Stomach (tissue), 9 donors: Measurements from ENCODE around the gene IBTK. TPM values are rescaled to one million over a fixed set of nuclear protein-coding genes. Genes with fewer than 3 reads are reported as not detected.
A peak's percentile ranks its signal among the peaks of the same experiment; 100 is the strongest.
"Not testable (repeated sequence)": the region's sequence is repeated elsewhere in the genome, so short reads cannot be mapped to it uniquely, and the experiment has no call there.

ENCODE experiments used
- DNase-seq, 2 donors: peaks; one replicate each; pipeline versions ENCODE4 v3.0.0 to v3.0.0-alpha.2; 2013 to 2019
- H3K27ac ChIP-seq, 5 donors: fragments of 200-600 bp in 4 of 5; sonication (generic) in 4 of 5; one replicate each; pipeline ENCODE4 v1.5.1; 2013 to 2019; ENCODE audit warnings: mild to moderate bottlenecking in 1 of 5, moderate library complexity in 1 of 5
- H3K27me3 ChIP-seq, 3 donors: fragments of 200-600 bp; sonication (generic); one replicate each; pipeline ENCODE4 v1.5.1; 2017 to 2019; ENCODE audit warnings: mixed run types in 1 of 3
- H3K36me3 ChIP-seq, 4 donors: fragments of 200-600 bp; sonication (generic); 1 replicate in 3 of 4; 2 replicates in 1 of 4; pipeline ENCODE4 v1.5.1; 2016 to 2019
- H3K4me1 ChIP-seq, 4 donors: fragments of 200-600 bp; sonication (generic); one replicate each; pipeline ENCODE4 v1.5.1; 2016 to 2019
- H3K4me3 ChIP-seq, 4 donors: fragments of 200-600 bp; sonication (generic) in 3 of 4; one replicate each; pipeline ENCODE4 v1.5.1; 2016 to 2019; ENCODE audit warnings: mild to moderate bottlenecking in 1 of 4
- H3K9me3 ChIP-seq, 4 donors: fragments of 200-600 bp; sonication (generic); one replicate each; pipeline ENCODE4 v1.5.1; 2016 to 2019
- CTCF ChIP-seq, 7 experiments: fragments of 450-650 bp in 4 of 7; fragments of 200-600 bp in 3 of 7; sonication (generic) in 3 of 7; IDR thresholded peaks; one replicate each; pipeline ENCODE4 v1.5.1; 2016 to 2019; ENCODE audit warnings: antibody characterized with exemption in 7 of 7, control low read depth in 2 of 7, mild to moderate bottlenecking in 1 of 7
- EP300 ChIP-seq: sonication (generic); formaldehyde crosslinking; IDR thresholded peaks from one replicate; pipeline ENCODE4 v1.6.1; 2017; ENCODE audit warnings: antibody characterized with exemption
- POLR2A ChIP-seq, 4 donors: fragments of 450-650 bp; IDR thresholded peaks; one replicate each; pipeline ENCODE4 v1.6.1; 2016; ENCODE audit warnings: antibody characterized with exemption in 4 of 4, control low read depth in 2 of 4, mild to moderate bottlenecking in 1 of 4, moderate library complexity in 1 of 4
- POLR2AphosphoS5 ChIP-seq, 3 donors: sonication (generic); formaldehyde crosslinking; IDR thresholded peaks; one replicate each; pipeline ENCODE4 v1.6.1; 2016; ENCODE audit warnings: antibody characterized with exemption in 3 of 3
- WGBS, 5 donors: extraction: QIAGEN DNeasy Blood & Tissue Kit in 3 of 5; methylation state at CpG; one replicate each; pipeline versions ENCODE4 v1.1.5 to v1.1.7; 2013 to 2018; 5-methylcytosine and 5-hydroxymethylcytosine counted together
- intact Hi-C: fragments of 100-400 bp; cut with DNase I; formaldehyde crosslinking; loops from one replicate; pipeline ENCODE4 v1.15.1; 2023; ENCODE audit warnings: low total_unique reads
- polyA plus RNA-seq, 3 donors: library from polyadenylated mRNA; stranded (reverse); fragments of 200-250 nt; gene quantifications; one replicate each; pipeline ENCODE4 v1.2.3, GENCODE V29; 2013
- total RNA-seq, 5 donors: library from RNA; depleted of rRNA; stranded (reverse); fragments of >200 nt; gene quantifications; one replicate each; pipeline versions ENCODE4 v1.1.0 to v1.2.3, GENCODE V29; 2014 to 2016
- donor health status: healthy with polysubstance abuse.
- donor health status: Bipolar disorder and iron deficiency.
- donor health status: healthy.

IBTK gene
- total and polyA plus RNA-seq, 8 donors, result 15.9 to 93.4 (median 31.1) TPM

DNA sequence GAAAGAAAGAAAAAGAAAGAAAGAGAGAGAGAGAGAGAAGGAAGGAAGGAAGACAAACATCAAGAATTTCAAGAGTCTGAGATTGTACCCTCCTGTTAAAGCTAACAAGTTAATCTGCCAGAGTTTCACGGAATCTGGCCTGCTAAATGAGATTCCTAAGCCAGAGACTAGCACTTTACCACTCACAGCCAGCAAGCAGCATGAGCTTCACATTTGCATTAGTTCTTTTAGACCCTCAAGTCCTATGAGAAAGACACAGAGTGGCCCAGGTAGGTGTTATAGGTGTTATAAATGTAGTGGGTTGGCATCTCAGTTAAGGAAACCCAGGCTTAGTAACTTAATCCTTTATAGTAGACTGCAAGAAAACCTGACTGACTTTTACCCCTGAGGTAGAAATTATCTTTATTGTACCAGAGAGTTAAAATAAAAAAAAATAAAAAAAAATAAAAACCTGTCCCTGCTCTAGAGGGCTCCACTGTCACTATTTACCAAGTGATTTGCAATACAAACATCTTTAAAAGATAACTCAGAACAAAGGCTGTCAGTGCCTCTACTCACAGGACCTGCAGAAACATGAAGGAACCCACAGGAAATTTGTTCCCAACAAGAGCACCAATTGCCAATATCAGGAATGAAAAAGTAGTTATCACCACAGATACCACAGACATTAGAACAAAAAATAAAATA is 9.7 kb upstream of the IBTK start:
- no peaks in the 10 kb centered on the region for H3K36me3 ChIP-seq
- DNase-seq, result no peak
- H3K27ac ChIP-seq, result no peak overlapping the region
- intact Hi-C loops, result no loop called here
- H3K4me1 ChIP-seq, result peaks cover 0 to 18% (median 0%) of the 10 kb centered on the region in 4 donors
- H3K9me3 ChIP-seq, result no peaks in the 10 kb centered on the region
- WGBS, 5 donors, result 12 to 60% (median 35%) methylated on average over 1 of the region's 1 CpG
- H3K27me3 ChIP-seq, result no peaks in the 10 kb centered on the region
- no peak overlapping the region for H3K4me3 ChIP-seq
- TF ChIP-seq POLR2AphosphoS5 (IDR thresholded peaks at IDR 0.05), result no peak
- TF ChIP-seq CTCF (IDR thresholded peaks at IDR 0.05), result no peak
- no peak for TF ChIP-seq EP300
- TF ChIP-seq POLR2A (IDR thresholded peaks at IDR 0.05), result no peak

- H3K9me3 ChIP-seq, H3K27ac ChIP-seq, H3K27me3 ChIP-seq, intact Hi-C loops, H3K4me3 ChIP-seq, DNase-seq, H3K36me3 ChIP-seq, H3K4me1 ChIP-seq: not testable (repeated sequence)
- WGBS, 5 donors, result 90 to 98% (median 93%) methylated on average over 5 of the region's 5 CpGs
Observed at GRCh38 chr6:82254722-82255121, 7.2 kb upstream of the IBTK start.

DNA sequence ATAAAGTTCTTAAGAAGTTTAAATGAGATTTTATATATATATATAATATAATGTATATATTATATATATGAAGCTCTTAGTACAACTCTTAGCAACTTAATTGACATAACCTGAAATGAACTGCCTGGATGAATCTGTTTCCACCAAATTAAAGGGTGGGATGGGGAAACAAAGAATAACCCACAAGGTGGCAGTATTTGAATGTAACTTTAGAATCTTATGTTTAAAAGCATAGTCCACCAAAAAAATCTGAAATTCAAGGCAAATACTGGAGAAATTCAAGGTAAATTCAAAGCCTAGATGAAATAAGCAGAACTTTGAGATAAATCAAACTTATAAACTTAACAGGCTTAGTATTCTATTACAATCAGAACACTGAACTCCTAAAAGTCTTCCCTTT is 4.4 kb upstream of the IBTK start:
- DNase-seq, result peak in 1 of 2 donors; percentile 62
- no peaks in the 10 kb centered on the region for H3K36me3 ChIP-seq
- TF ChIP-seq CTCF (IDR thresholded peaks at IDR 0.05) (peak in 3 of 7 experiments; percentile 23 to 52 (median 40)), POLR2A (IDR thresholded peaks at IDR 0.05) (no peak)
- no peak overlapping the region for H3K27ac ChIP-seq
- no peaks in the 10 kb centered on the region for H3K9me3 ChIP-seq
- H3K4me3 ChIP-seq, result no peak overlapping the region
- intact Hi-C loops, result no loop called here
- H3K4me1 ChIP-seq, result peaks cover 0 to 10% (median 8%) of the 10 kb centered on the region in 4 donors
- no peaks in the 10 kb centered on the region for H3K27me3 ChIP-seq

DNA sequence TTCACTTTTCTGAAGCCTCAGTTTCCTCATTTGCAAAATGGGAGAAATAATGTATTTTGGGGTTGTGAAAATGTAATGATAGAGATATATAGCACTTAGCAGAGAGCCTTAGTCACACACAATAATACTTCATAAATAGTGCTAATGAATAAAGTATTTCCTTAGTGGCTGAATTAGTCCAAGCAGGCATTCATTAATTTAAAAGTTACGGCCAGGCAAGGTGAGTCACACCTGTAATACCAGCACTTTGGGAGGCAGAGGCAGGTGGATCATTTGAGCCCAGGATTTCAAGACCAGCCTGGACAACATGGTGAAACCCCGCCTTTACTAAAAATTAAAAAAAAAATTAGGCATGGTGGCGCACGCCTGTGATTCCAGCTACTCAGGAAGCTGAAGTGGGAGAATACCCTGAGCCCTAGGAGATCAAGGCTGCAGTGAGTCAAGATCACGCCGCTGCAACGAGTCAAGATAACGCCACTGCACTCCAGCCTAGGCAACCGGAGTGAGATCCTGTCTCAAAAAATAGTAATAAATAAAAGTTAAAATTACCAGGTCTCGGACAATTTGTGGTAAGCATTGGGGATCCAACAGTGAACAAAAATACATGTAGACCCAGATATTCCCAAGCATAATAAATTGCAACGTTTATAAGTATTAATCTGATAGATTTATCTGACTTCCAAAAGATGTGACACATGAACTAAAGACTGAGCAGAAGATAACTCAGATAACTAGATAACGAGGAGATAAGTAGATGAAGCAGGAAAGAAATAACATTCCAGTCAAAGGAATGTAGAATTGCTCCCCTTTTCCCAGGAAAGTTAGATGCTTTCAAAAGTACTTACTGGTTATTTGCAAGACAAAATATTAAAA is 2.1 kb upstream of the IBTK start:
- WGBS, 5 donors, result 84 to 93% (median 88%) methylated on average over 12 of the region's 12 CpGs
- intact Hi-C loops, result no loop called here
- no peak for DNase-seq
- H3K27ac ChIP-seq, result peak overlapping the region in 3 of 5 donors; percentile 94 to 98 (median 95)
- H3K36me3 ChIP-seq, result no peaks in the 10 kb centered on the region
- H3K9me3 ChIP-seq, result no peaks in the 10 kb centered on the region
- H3K4me3 ChIP-seq, result no peak overlapping the region
- peaks cover 0 to 32% (median 21%) of the 10 kb centered on the region in 4 donors for H3K4me1 ChIP-seq
- no peak for TF ChIP-seq POLR2A (IDR thresholded peaks at IDR 0.05)
- TF ChIP-seq POLR2AphosphoS5 (IDR thresholded peaks at IDR 0.05), result no peak
- no peak for TF ChIP-seq EP300
- no peaks in the 10 kb centered on the region for H3K27me3 ChIP-seq

- Histone ChIP-seq H3K4me1 (peaks cover 0 to 44% (median 29%) of the 10 kb centered on the region in 4 donors), H3K4me3 (peak overlapping the region; percentile 76 to 93 (median 80)), H3K36me3 (no peaks in the 10 kb centered on the region), H3K27ac (peak overlapping the region; percentile 89 to 98 (median 95)), H3K27me3 (no peaks in the 10 kb centered on the region), H3K9me3 (no peaks in the 10 kb centered on the region)
- WGBS, 5 donors, result 8 to 37% (median 16%) methylated on average over 10 of the region's 10 CpGs
- DNase-seq, result peak; percentile 31 to 84
- intact Hi-C loops, result no loop called here
- TF ChIP-seq CTCF (IDR thresholded peaks at IDR 0.05) (no peak), EP300 (peak; percentile 20), POLR2AphosphoS5 (IDR thresholded peaks at IDR 0.05) (peak in 2 of 3 donors; percentile 67 to 71), POLR2A (IDR thresholded peaks at IDR 0.05) (no peak)
Observed at GRCh38 chr6:82248273-82248735, 760 bp upstream of the IBTK start.
